Tibial nerve (tissue), 4 donors: ENCODE results near the gene COL4A2. TPM values are rescaled to one million over a fixed set of nuclear protein-coding genes. Genes with fewer than 3 reads are reported as not detected.

Experiments used
- DNase-seq, 2 donors: peaks; one replicate each; pipeline ENCODE4 v3.0.0-alpha.2; 2019; ENCODE audit warnings: low spot score in 2 of 2
- H3K27ac ChIP-seq, 4 donors: fragments of 200-600 bp; sonication (generic) in 3 of 4; one replicate each; pipeline ENCODE4 v1.5.1; 2017 to 2019; ENCODE audit warnings: mild to moderate bottlenecking in 1 of 4
- H3K27me3 ChIP-seq, 2 donors: fragments of 200-600 bp; sonication (generic) in 1 of 2; one replicate each; pipeline versions ENCODE4 v1.5.1 to v1.6.0; 2017 to 2019
- H3K36me3 ChIP-seq, 3 donors: fragments of 200-600 bp; sonication (generic); one replicate each; pipeline ENCODE4 v1.5.1; 2018 to 2019
- H3K4me1 ChIP-seq, 4 donors: fragments of 200-600 bp; sonication (generic) in 3 of 4; one replicate each; pipeline ENCODE4 v1.5.1; 2017 to 2019
- H3K4me3 ChIP-seq, 4 donors: fragments of 200-600 bp; sonication (generic) in 3 of 4; one replicate each; pipeline ENCODE4 v1.5.1; 2017 to 2019; ENCODE audit warnings: mild to moderate bottlenecking in 1 of 4, moderate library complexity in 1 of 4
- H3K9me3 ChIP-seq, 4 donors: fragments of 200-600 bp; sonication (generic) in 3 of 4; one replicate each; pipeline ENCODE4 v1.5.1; 2017 to 2019
- EP300 ChIP-seq, 2 donors: sonication (generic); formaldehyde crosslinking; IDR thresholded peaks; one replicate each; pipeline ENCODE4 v1.6.1; 2017; ENCODE audit warnings: antibody characterized with exemption in 2 of 2, mild to moderate bottlenecking in 1 of 2
- POLR2A ChIP-seq, 2 donors: fragments of 450-650 bp; IDR thresholded peaks; one replicate each; pipeline ENCODE4 v1.6.1; 2017; ENCODE audit warnings: antibody characterized with exemption in 2 of 2, mild to moderate bottlenecking in 2 of 2, moderate library complexity in 2 of 2
- WGBS, 2 donors: methylation state at CpG; one replicate each; pipeline ENCODE4 v1.1.5; 2018; 5-methylcytosine and 5-hydroxymethylcytosine counted together
- total RNA-seq, 4 donors: library from RNA; depleted of rRNA; stranded (reverse); fragments of >200 nt; gene quantifications; one replicate each; pipeline ENCODE4 v1.1.0, GENCODE V29; 2016
- TF ChIP-seq, protein P1 (sequence below), 5 experiments: fragments of 200-600 bp in 3 of 5; fragments of 450-650 bp in 2 of 5; sonication (generic) in 3 of 5; IDR thresholded peaks; one replicate each; pipeline ENCODE4 v1.5.1; 2016 to 2019; ENCODE audit warnings: antibody characterized with exemption in 5 of 5, mild to moderate bottlenecking in 3 of 5, moderate library complexity in 2 of 5

The COL4A2 gene
- total RNA-seq, 4 donors from 2014 or later = 576 to 821 (median 658) TPM

DNA sequence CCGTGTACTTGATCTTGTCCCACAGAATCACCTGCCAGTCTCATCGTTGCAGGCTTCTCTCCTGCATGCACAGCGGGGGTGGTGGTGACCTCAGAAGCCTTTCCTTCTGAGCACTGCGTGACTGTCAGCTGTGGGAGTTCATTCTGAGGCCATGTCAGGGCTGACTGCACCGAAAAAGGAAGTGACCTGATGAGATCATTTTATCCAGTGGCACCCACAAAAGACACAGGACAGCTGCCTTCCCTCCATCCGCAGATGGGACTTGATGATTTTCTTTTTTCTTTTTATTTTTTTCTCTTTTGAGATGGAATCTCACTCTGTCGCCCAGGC lies 164.7 kb downstream of the COL4A2 start:
- 37 to 41% methylated on average over 7 of the region's 7 CpGs for WGBS, 2 donors
- TF ChIP-seq, protein P1, sequence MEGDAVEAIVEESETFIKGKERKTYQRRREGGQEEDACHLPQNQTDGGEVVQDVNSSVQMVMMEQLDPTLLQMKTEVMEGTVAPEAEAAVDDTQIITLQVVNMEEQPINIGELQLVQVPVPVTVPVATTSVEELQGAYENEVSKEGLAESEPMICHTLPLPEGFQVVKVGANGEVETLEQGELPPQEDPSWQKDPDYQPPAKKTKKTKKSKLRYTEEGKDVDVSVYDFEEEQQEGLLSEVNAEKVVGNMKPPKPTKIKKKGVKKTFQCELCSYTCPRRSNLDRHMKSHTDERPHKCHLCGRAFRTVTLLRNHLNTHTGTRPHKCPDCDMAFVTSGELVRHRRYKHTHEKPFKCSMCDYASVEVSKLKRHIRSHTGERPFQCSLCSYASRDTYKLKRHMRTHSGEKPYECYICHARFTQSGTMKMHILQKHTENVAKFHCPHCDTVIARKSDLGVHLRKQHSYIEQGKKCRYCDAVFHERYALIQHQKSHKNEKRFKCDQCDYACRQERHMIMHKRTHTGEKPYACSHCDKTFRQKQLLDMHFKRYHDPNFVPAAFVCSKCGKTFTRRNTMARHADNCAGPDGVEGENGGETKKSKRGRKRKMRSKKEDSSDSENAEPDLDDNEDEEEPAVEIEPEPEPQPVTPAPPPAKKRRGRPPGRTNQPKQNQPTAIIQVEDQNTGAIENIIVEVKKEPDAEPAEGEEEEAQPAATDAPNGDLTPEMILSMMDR (IDR thresholded peaks at IDR 0.05) = no peak
- TF ChIP-seq POLR2A (IDR thresholded peaks at IDR 0.05) (no peak), EP300 (IDR thresholded peaks at IDR 0.05) (peak; percentile 61 to 70)
- peaks cover 0 to 10% (median 2%) of the 10 kb centered on the region in 4 donors for H3K4me1 ChIP-seq
- H3K36me3 ChIP-seq = peaks cover 0 to 100% (median 4%) of the 10 kb centered on the region in 3 donors
- no peaks in the 10 kb centered on the region for H3K27me3 ChIP-seq
- H3K27ac ChIP-seq = peak overlapping the region in 2 of 4 donors; percentile 19 to 58
- H3K9me3 ChIP-seq = no peaks in the 10 kb centered on the region
- peak in 1 of 2 donors; percentile 53 for DNase-seq
- H3K4me3 ChIP-seq = no peak overlapping the region

GRCh38 chr13:110472904-110473563 lies 165.9 kb downstream of the COL4A2 start:
- Histone ChIP-seq H3K36me3 (peaks cover 0 to 100% (median 4%) of the 10 kb centered on the region in 3 donors), H3K9me3 (no peaks in the 10 kb centered on the region), H3K4me3 (no peak overlapping the region), H3K27ac (no peak overlapping the region), H3K4me1 (peaks cover 0 to 10% (median 5%) of the 10 kb centered on the region in 4 donors), H3K27me3 (no peaks in the 10 kb centered on the region)
- DNase-seq = no peak
- TF ChIP-seq POLR2A (IDR thresholded peaks at IDR 0.05) (no peak), EP300 (IDR thresholded peaks at IDR 0.05) (no peak)
- TF ChIP-seq, protein P1 (IDR thresholded peaks at IDR 0.05) = no peak
- WGBS, 2 donors = 84 to 88% methylated on average over 10 to 11 of the region's 14 CpGs

DNA sequence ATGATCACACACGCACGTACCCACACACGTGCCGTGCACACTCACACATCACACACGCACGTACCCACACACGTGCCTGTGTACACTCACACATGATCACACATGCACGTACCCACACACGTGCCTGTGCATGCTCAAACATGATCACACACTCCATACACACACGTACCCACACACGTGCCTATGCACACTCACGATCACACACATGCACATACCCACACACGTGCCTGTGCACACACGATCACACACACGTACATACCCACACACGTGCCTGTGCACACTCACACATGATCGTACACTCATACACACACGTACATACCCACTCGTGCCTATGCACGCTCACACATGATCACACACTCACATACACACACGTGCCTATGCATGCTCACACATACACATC lies 167.6 kb downstream of the COL4A2 start:
- Histone ChIP-seq H3K4me1 (peaks cover 0 to 26% (median 9%) of the 10 kb centered on the region in 4 donors), H3K4me3 (no peak overlapping the region), H3K27me3 (no peaks in the 10 kb centered on the region), H3K9me3 (no peaks in the 10 kb centered on the region), H3K27ac (no peak overlapping the region), H3K36me3 (peaks cover 0 to 100% (median 4%) of the 10 kb centered on the region in 3 donors)
- WGBS, 2 donors = 93 to 94% methylated on average over 21 of the region's 21 CpGs
- TF ChIP-seq EP300 (IDR thresholded peaks at IDR 0.05) (no peak), POLR2A (IDR thresholded peaks at IDR 0.05) (no peak)
- TF ChIP-seq, protein P1 (IDR thresholded peaks at IDR 0.05) = no peak
- DNase-seq = no peak

GRCh38 chr13:110475117-110475516 lies 168.0 kb downstream of the COL4A2 start:
- H3K36me3 ChIP-seq = peaks cover 0 to 100% (median 4%) of the 10 kb centered on the region in 3 donors
- DNase-seq = no peak
- TF ChIP-seq, protein P1 (IDR thresholded peaks at IDR 0.05) = no peak
- no peak for TF ChIP-seq POLR2A (IDR thresholded peaks at IDR 0.05)
- no peak for TF ChIP-seq EP300 (IDR thresholded peaks at IDR 0.05)
- WGBS, 2 donors = 85 to 87% methylated on average over 9 of the region's 9 CpGs
- no peaks in the 10 kb centered on the region for H3K9me3 ChIP-seq
- H3K4me1 ChIP-seq = peaks cover 0 to 28% (median 9%) of the 10 kb centered on the region in 4 donors
- H3K27ac ChIP-seq = no peak overlapping the region
- H3K4me3 ChIP-seq = no peak overlapping the region
- no peaks in the 10 kb centered on the region for H3K27me3 ChIP-seq

DNA sequence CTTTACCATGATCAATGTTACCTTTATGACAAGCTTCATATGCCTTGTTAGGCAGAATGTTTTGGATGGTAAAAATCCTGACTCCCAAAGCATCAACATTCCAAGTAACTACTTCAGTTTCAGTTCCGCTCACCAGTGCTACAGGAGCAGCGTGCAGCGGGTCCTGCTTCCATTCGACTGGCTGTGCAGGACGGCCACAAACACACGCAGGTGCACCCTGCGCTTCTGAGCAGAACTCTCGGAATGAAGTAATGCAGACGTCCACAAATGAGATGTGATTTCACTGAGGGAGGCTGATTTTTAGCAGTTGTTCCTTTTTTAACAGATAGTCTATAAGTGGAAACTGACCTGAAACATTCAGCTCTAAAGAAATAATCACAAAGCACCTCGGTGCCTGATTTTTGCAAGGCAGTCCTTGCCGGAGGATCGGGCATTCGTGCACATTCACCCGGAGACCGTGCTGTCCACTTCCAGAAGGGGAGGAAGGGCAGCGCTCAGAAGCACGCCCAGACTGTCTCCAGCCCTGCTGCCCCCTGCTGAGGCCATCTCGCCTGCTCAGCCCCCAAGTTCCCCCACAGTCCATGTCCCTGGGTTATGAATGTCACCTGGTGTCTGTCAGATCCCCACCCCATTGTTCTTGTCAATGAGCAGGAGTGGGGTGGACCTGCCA lies 168.6 kb downstream of the COL4A2 start:
- 88 to 91% methylated on average over 16 to 18 of the region's 18 CpGs for WGBS, 2 donors
- Histone ChIP-seq H3K4me1 (peaks cover 0 to 28% (median 8%) of the 10 kb centered on the region in 4 donors), H3K4me3 (no peak overlapping the region), H3K27me3 (no peaks in the 10 kb centered on the region), H3K9me3 (no peaks in the 10 kb centered on the region), H3K27ac (no peak overlapping the region), H3K36me3 (peaks cover 0 to 100% (median 4%) of the 10 kb centered on the region in 3 donors)
- TF ChIP-seq POLR2A (IDR thresholded peaks at IDR 0.05) (no peak), EP300 (IDR thresholded peaks at IDR 0.05) (no peak)
- TF ChIP-seq, protein P1 (IDR thresholded peaks at IDR 0.05) = no peak
- no peak for DNase-seq
